ENCODE measurements around the gene ARHGEF7.

Gene ARHGEF7

DNA sequence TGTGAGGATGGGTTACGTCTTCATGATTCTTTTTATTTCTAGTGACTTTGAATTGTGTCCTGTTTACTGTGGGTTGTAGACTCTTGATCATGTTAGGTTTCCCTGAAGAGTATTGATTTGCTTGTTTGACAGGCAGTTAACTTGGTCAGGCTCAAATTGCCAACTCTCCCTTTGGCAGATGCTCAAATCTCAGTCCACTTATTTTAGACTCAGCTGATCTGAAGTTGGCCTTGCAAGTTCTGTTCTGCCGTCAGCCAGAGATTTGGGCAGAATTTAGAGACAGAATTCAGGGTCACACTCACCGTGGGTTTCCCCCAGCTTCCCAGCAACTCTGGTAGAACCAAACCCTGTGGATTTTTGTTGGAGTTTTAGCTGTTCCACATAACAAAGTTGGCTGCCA is 133.7 kb downstream of the ARHGEF7 start:
- no peak overlapping the region for H3K9ac ChIP-seq (ENCODE audit: low read length)
- H4K20me1 ChIP-seq (ENCODE audit: insufficient read depth, low read length) = 0 out of 2 replicates have a peak, but pooled peaks cover 5% of the 10 kb centered on the region
- H3K79me2 ChIP-seq (ENCODE audit: low read length) = no peaks in the 10 kb centered on the region; the same call in 1 of the 2 replicates
- H3K27ac ChIP-seq (ENCODE audit: low read length) = no peak overlapping the region
- H3K4me1 ChIP-seq (ENCODE audit: low read length) = no peaks in the 10 kb centered on the region
- no peak overlapping the region for H3K4me3 ChIP-seq (ENCODE audit: low read length)
- H3K27me3 ChIP-seq (ENCODE audit: low read depth, low read length) = no peaks in the 10 kb centered on the region
- peaks cover 58% of the 10 kb centered on the region for H3K36me3 ChIP-seq (replicated peaks; ENCODE audit: low read depth, low read length)
- no peak for TF ChIP-seq EZH2phosphoT487 (IDR thresholded peaks at IDR 0.05; ENCODE audit: low read depth)
- TF ChIP-seq, protein P1, sequence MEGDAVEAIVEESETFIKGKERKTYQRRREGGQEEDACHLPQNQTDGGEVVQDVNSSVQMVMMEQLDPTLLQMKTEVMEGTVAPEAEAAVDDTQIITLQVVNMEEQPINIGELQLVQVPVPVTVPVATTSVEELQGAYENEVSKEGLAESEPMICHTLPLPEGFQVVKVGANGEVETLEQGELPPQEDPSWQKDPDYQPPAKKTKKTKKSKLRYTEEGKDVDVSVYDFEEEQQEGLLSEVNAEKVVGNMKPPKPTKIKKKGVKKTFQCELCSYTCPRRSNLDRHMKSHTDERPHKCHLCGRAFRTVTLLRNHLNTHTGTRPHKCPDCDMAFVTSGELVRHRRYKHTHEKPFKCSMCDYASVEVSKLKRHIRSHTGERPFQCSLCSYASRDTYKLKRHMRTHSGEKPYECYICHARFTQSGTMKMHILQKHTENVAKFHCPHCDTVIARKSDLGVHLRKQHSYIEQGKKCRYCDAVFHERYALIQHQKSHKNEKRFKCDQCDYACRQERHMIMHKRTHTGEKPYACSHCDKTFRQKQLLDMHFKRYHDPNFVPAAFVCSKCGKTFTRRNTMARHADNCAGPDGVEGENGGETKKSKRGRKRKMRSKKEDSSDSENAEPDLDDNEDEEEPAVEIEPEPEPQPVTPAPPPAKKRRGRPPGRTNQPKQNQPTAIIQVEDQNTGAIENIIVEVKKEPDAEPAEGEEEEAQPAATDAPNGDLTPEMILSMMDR (IDR thresholded peaks at IDR 0.05; ENCODE audit: low read depth, low read length) = no peak
- H3K9me3 ChIP-seq (ENCODE audit: insufficient read depth, low read length) = no peaks in the 10 kb centered on the region
- no peak overlapping the region for H2AFZ ChIP-seq (ENCODE audit: low read depth, low read length)
- H3K4me2 ChIP-seq (ENCODE audit: low read length) = no peak overlapping the region

DNA sequence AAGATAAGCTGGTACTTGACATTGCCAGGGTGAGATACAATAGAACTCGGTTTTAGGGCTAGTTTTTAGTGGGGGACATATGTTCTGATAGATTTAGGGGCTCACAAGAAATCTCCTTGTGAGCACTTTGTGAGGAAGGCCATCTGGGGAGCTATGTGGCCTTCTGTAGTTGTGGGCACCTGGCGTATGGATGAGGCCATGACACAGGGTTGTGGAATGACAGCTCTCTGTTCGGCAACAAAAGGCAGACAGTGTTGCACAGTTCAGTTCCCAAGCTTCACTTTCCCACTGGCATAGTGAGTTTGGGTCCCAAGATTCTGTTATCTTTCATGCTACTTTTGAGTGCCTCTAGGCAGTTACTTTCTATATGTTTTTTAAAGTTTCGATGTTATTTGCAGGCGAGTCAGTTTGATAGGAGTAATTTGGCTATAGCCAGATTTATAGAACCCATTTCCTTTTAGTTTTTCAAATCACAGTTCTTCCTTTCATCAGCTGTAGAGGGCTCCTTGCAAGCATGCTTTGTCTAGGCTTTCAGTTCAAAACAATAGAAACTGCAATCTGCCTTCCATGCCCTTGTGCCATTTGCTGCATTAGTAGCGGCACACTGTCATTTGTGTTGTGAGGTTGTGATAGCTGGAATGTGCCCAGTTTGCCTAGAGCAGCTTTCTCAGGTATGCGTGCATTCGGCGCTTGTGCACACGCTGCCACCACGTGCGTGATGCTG is 134.7 kb downstream of the ARHGEF7 start:
- TF ChIP-seq, protein P1 (IDR thresholded peaks at IDR 0.05; ENCODE audit: low read depth, low read length) = no peak
- TF ChIP-seq EZH2phosphoT487 (IDR thresholded peaks at IDR 0.05; ENCODE audit: low read depth) = no peak
- Histone ChIP-seq H3K79me2 (ENCODE audit: low read length) (no peaks in the 10 kb centered on the region; the same call in 1 of the 2 replicates), H3K27ac (ENCODE audit: low read length) (no peak overlapping the region), H3K36me3 (replicated peaks; ENCODE audit: low read depth, low read length) (peaks cover 54% of the 10 kb centered on the region), H2AFZ (ENCODE audit: low read depth, low read length) (no peak overlapping the region), H3K9ac (ENCODE audit: low read length) (no peak overlapping the region), H3K4me3 (ENCODE audit: low read length) (no peak overlapping the region), H3K27me3 (ENCODE audit: low read depth, low read length) (no peaks in the 10 kb centered on the region), H3K4me2 (ENCODE audit: low read length) (no peak overlapping the region), H3K4me1 (ENCODE audit: low read length) (no peaks in the 10 kb centered on the region), H4K20me1 (ENCODE audit: insufficient read depth, low read length) (0 out of 2 replicates have a peak, but pooled peaks cover 5% of the 10 kb centered on the region), H3K9me3 (ENCODE audit: insufficient read depth, low read length) (no peaks in the 10 kb centered on the region)

DNA sequence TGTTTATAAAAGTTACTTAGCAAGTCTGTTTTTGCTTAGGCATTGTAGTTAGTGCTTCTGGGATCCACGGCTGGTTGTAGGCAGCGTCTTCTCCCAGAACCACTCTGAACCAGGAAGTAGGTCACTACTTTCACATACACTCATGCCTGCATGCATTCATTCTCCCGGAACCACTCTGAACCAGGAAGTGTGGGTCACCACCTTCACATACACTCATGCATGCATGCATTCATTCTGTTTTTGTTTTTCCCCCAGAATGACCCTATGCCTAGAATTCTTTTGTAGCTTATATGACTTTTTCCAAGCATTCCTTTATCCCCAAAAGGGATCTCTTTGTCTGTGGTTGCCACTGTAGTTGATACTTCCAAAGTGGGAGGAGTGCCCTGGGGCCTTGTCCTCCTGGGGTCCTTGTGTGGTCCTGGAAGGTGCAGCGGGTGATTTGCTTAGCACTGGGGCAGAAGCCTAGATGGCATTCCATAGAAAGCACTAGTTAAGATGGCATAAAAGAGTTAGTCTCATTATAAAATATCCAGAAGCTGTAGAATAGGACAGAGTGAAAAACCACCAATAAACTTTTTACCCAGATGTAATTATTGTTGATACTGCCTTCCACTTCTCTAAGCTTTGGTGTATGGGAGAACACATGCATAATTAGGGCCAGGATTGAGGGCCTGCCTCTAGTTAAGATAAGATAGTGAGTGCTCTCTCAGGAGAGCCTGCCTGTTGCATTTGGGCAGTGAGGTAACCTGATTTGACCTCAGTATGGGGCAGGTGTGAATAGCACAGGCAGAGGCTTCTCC is 136.7 kb downstream of the ARHGEF7 start:
- Histone ChIP-seq H3K9me3 (ENCODE audit: insufficient read depth, low read length) (no peaks in the 10 kb centered on the region), H4K20me1 (ENCODE audit: insufficient read depth, low read length) (0 out of 2 replicates have a peak, but pooled peaks cover 5% of the 10 kb centered on the region), H3K4me1 (ENCODE audit: low read length) (no peaks in the 10 kb centered on the region), H3K36me3 (replicated peaks; ENCODE audit: low read depth, low read length) (peaks cover 56% of the 10 kb centered on the region), H3K27ac (ENCODE audit: low read length) (no peak overlapping the region), H3K9ac (ENCODE audit: low read length) (no peak overlapping the region), H2AFZ (ENCODE audit: low read depth, low read length) (no peak overlapping the region), H3K4me2 (ENCODE audit: low read length) (no peak overlapping the region), H3K27me3 (ENCODE audit: low read depth, low read length) (no peaks in the 10 kb centered on the region), H3K4me3 (ENCODE audit: low read length) (no peak overlapping the region), H3K79me2 (ENCODE audit: low read length) (no peaks in the 10 kb centered on the region; the same call in 1 of the 2 replicates)
- TF ChIP-seq, protein P1 (IDR thresholded peaks at IDR 0.05; ENCODE audit: low read depth, low read length) = no peak
- no peak for TF ChIP-seq EZH2phosphoT487 (IDR thresholded peaks at IDR 0.05; ENCODE audit: low read depth)

Data from OCI-LY3 (cell line).